CD14-positive monocyte (primary cell): ENCODE results near the gene ANKRD30BL. TPM values are rescaled to one million over a fixed set of nuclear protein-coding genes. Genes with fewer than 3 reads are reported as not detected.
"Not testable (repeated sequence)": the region's sequence is repeated elsewhere in the genome, so short reads cannot be mapped to it uniquely, and the experiment has no call there.

Experiments used
- DNase-seq, 3 donors: peaks; one replicate each; pipeline ENCODE4 v3.0.0-alpha.2; 2011 to 2022
- H2AFZ ChIP-seq: 2 replicates; pipeline ENCODE4 v1.6.0; 2012; ENCODE audit warnings: mild to moderate bottlenecking, low read depth, low read length, inconsistent platforms; ENCODE audit not compliant: insufficient read depth, poor library complexity, severe bottlenecking
- H3K27ac ChIP-seq, 2 donors: 1 replicate in 1 of 2; 2 replicates in 1 of 2; pipeline ENCODE4 v1.5.1; 2012 to 2013; ENCODE audit warnings: low read length in 2 of 2, control low read depth in 1 of 2, inconsistent platforms in 1 of 2, low read depth in 1 of 2, mild to moderate bottlenecking in 1 of 2
- H3K27me3 ChIP-seq, 2 donors: one replicate each; pipeline versions ENCODE4 v1.6.0 to v1.6.1; 2011 to 2013; ENCODE audit warnings: low read length in 2 of 2; ENCODE audit not compliant: control insufficient read depth in 2 of 2, insufficient read depth in 2 of 2
- H3K36me3 ChIP-seq, 2 donors: replicated peaks in 1 of 2; 1 replicate in 1 of 2; 2 replicates in 1 of 2; pipeline versions ENCODE4 v1.5.1 to v1.6.1; 2012 to 2013; ENCODE audit warnings: low read length in 2 of 2, control low read depth in 1 of 2, inconsistent platforms in 1 of 2, mild to moderate bottlenecking in 1 of 2; ENCODE audit not compliant: insufficient read depth in 2 of 2, control insufficient read depth in 1 of 2
- H3K4me1 ChIP-seq, 2 donors: 1 replicate in 1 of 2; 2 replicates in 1 of 2; pipeline versions ENCODE4 v1.5.1 to v1.6.1; 2012 to 2013; ENCODE audit warnings: low read length in 2 of 2, control low read depth in 1 of 2, inconsistent platforms in 1 of 2, mild to moderate bottlenecking in 1 of 2, moderate library complexity in 1 of 2; ENCODE audit not compliant: insufficient read depth in 2 of 2, control insufficient read depth in 1 of 2
- H3K4me2 ChIP-seq: replicated peaks from 2 replicates; pipeline ENCODE3; 2012; ENCODE audit warnings: low read length, moderate library complexity, mild to moderate bottlenecking; ENCODE audit not compliant: poor library complexity, severe bottlenecking; ENCODE audit errors: extremely low read depth
- H3K4me3 ChIP-seq, 3 experiments: fragments of 200-600 bp in 1 of 3; sonication (generic) in 1 of 3; replicated peaks in 1 of 3; 1 replicate in 2 of 3; 2 replicates in 1 of 3; pipeline ENCODE4 v1.5.1; 2011 to 2013; ENCODE audit warnings: low read length in 3 of 3, mild to moderate bottlenecking in 3 of 3, control low read depth in 2 of 3, low read depth in 2 of 3, inconsistent platforms in 1 of 3, moderate library complexity in 1 of 3
- H3K79me2 ChIP-seq: 2 replicates; pipeline ENCODE4 v1.6.0; 2012; ENCODE audit warnings: mild to moderate bottlenecking, control low read depth, inconsistent platforms, low read length, moderate library complexity; ENCODE audit not compliant: insufficient read depth
- H3K9ac ChIP-seq: 2 replicates; pipeline ENCODE4 v1.6.0; 2017; ENCODE audit warnings: low read length, mild to moderate bottlenecking; ENCODE audit not compliant: insufficient read depth, poor library complexity, severe bottlenecking
- H3K9me3 ChIP-seq, 2 donors: replicated peaks in 1 of 2; 1 replicate in 1 of 2; 2 replicates in 1 of 2; pipeline versions ENCODE4 v1.5.1 to v1.6.1; 2012 to 2013; ENCODE audit warnings: low read length in 2 of 2, control low read depth in 1 of 2; ENCODE audit not compliant: control insufficient read depth in 1 of 2, insufficient read depth in 1 of 2
- H4K20me1 ChIP-seq: 2 replicates; pipeline ENCODE4 v1.6.0; 2012; ENCODE audit warnings: mild to moderate bottlenecking, low read length, control low read depth, moderate library complexity; ENCODE audit not compliant: insufficient read depth
- H3K27ac Mint-ChIP-seq, 7 donors: one replicate each; pipeline ENCODE4 v1.8.0; 2020; ENCODE audit warnings: mild to moderate bottlenecking in 7 of 7, mixed read lengths in 7 of 7, moderate library complexity in 6 of 7, inconsistent platforms in 2 of 7
- H3K27me3 Mint-ChIP-seq, 3 donors: one replicate each; pipeline ENCODE4 v1.8.0; 2021 to 2022; ENCODE audit warnings: low read depth in 3 of 3, mild to moderate bottlenecking in 3 of 3, mixed read lengths in 3 of 3, moderate library complexity in 3 of 3, inconsistent platforms in 1 of 3
- H3K36me3 Mint-ChIP-seq, 2 donors: one replicate each; pipeline ENCODE4 v1.8.0; 2020; ENCODE audit warnings: mixed read lengths in 2 of 2, inconsistent platforms in 1 of 2, mild to moderate bottlenecking in 1 of 2
- H3K4me1 Mint-ChIP-seq: one replicate; pipeline ENCODE4 v1.8.0; 2020; ENCODE audit warnings: mild to moderate bottlenecking, mixed read lengths
- H3K4me3 Mint-ChIP-seq, 2 donors: one replicate each; pipeline ENCODE4 v1.8.0; 2020; ENCODE audit warnings: mild to moderate bottlenecking in 2 of 2, mixed read lengths in 2 of 2, moderate library complexity in 1 of 2
- H3K9me3 Mint-ChIP-seq, 7 donors: one replicate each; pipeline ENCODE4 v1.8.0; 2020 to 2022; ENCODE audit warnings: mixed read lengths in 7 of 7, mild to moderate bottlenecking in 6 of 7, moderate library complexity in 6 of 7, inconsistent platforms in 2 of 7
- WGBS: methylation state at CpG from one replicate; pipeline ENCODE4 v1.1.5; 2013; ENCODE audit warnings: missing lambda C conversion rate; ENCODE audit not compliant: insufficient coverage; 5-methylcytosine and 5-hydroxymethylcytosine counted together
- intact Hi-C, 2 donors: fragments of 100-400 bp; cut with micrococcal nuclease; formaldehyde crosslinking; loops; one replicate each; pipeline versions ENCODE4 v1.15.0 to v1.15.1; 2023
- polyA minus RNA-seq: library from RNA; depleted of rRNA, polyadenylated mRNA; stranded (reverse); fragments of >200 nt; gene quantifications from 2 replicates; pipeline ENCODE4 v1.2.3, GENCODE V29; 2012
- polyA plus RNA-seq, 3 donors: library from polyadenylated mRNA; depleted of rRNA in 1 of 3; unstranded in 2 of 3; stranded (reverse) in 1 of 3; fragments of 300-500 nt in 2 of 3; fragments of >200 nt in 1 of 3; fragmentation: Illumina TruSeq in 2 of 3; gene quantifications; 1 replicate in 2 of 3; 2 replicates in 1 of 3; pipeline ENCODE4 v1.2.3, GENCODE V29; 2012 to 2021
- total RNA-seq, 12 experiments: library from RNA in 1 of 12; stranded (reverse) in 1 of 12; fragments of 120-200 nt in 1 of 12; gene quantifications; one replicate each; pipeline ENCODE4 v1.2.4 and lab custom pipeline; 2013 to 2026; ENCODE audit warnings: mixed read lengths in 6 of 12, inconsistent platforms in 1 of 12

ANKRD30BL gene
- total RNA-seq (2013): not detected
- polyA plus RNA-seq (not detected), polyA minus RNA-seq (not detected in 2 replicates), total RNA-seq (lab: John Stamatoyannopoulos, UW) (0 to 0.81 (median 0.05) reads per million in 11 experiments)

GRCh38 chr2:132161161-132162124 lies at the start of gene ANKRD30BL:
ANKRD30BL (minus strand) TSS chr2:132161952; CDS start chr2:132161705, 247 bp downstream.
- H3K27ac ChIP-seq, DNase-seq, H3K27ac Mint-ChIP-seq, H3K36me3 ChIP-seq, H3K9me3 ChIP-seq, H3K4me3 ChIP-seq, H3K4me1 ChIP-seq, H3K4me1 Mint-ChIP-seq, intact Hi-C loops, H3K4me2 ChIP-seq, H3K36me3 Mint-ChIP-seq, H3K9ac ChIP-seq, H3K9me3 Mint-ChIP-seq, H3K27me3 Mint-ChIP-seq, H3K4me3 Mint-ChIP-seq, H4K20me1 ChIP-seq, H3K27me3 ChIP-seq, H3K79me2 ChIP-seq, H2AFZ ChIP-seq: not testable (repeated sequence)
- WGBS: 88% methylated on average over 29 of the region's 48 CpGs

- H3K27ac Mint-ChIP-seq, H3K4me3 Mint-ChIP-seq, H3K79me2 ChIP-seq, H3K4me1 ChIP-seq, H3K4me3 ChIP-seq, H4K20me1 ChIP-seq, H3K27me3 Mint-ChIP-seq, H3K27me3 ChIP-seq, H2AFZ ChIP-seq, H3K36me3 Mint-ChIP-seq, H3K9ac ChIP-seq, H3K9me3 Mint-ChIP-seq, DNase-seq, H3K4me2 ChIP-seq, H3K36me3 ChIP-seq, intact Hi-C loops, H3K9me3 ChIP-seq, H3K27ac ChIP-seq, H3K4me1 Mint-ChIP-seq: not testable (repeated sequence)
- no CpG with 5 or more reads among the region's 2 CpGs for WGBS
Observed at GRCh38 chr2:132202866-132203265, 41.1 kb upstream of the ANKRD30BL start.

- H3K4me2 ChIP-seq, H3K4me1 Mint-ChIP-seq, H3K27me3 Mint-ChIP-seq, H4K20me1 ChIP-seq, H3K4me1 ChIP-seq, H3K27me3 ChIP-seq, H3K36me3 Mint-ChIP-seq, intact Hi-C loops, H3K4me3 Mint-ChIP-seq, H3K79me2 ChIP-seq, H3K36me3 ChIP-seq, H3K27ac ChIP-seq, H3K27ac Mint-ChIP-seq, DNase-seq, H3K9me3 Mint-ChIP-seq, H3K9me3 ChIP-seq, H3K9ac ChIP-seq, H3K4me3 ChIP-seq, H2AFZ ChIP-seq: not testable (repeated sequence)
- WGBS: 86% methylated on average over 1 of the region's 5 CpGs
Observed at GRCh38 chr2:132192854-132193253, 31.1 kb upstream of the ANKRD30BL start.

- H3K9me3 ChIP-seq, DNase-seq, H3K36me3 Mint-ChIP-seq, intact Hi-C loops, H2AFZ ChIP-seq, H3K4me3 ChIP-seq, H3K36me3 ChIP-seq, H3K9ac ChIP-seq, H3K27ac ChIP-seq, H3K4me2 ChIP-seq, H3K9me3 Mint-ChIP-seq, H3K79me2 ChIP-seq, H3K27me3 Mint-ChIP-seq, H4K20me1 ChIP-seq, H3K4me1 Mint-ChIP-seq, H3K27ac Mint-ChIP-seq, H3K4me1 ChIP-seq, H3K27me3 ChIP-seq, H3K4me3 Mint-ChIP-seq: not testable (repeated sequence)
- WGBS: no CpG with 5 or more reads among the region's 1 CpG
Observed at GRCh38 chr2:132167100-132167499, 5.3 kb upstream of the ANKRD30BL start.
